A204.1 (cell line): ENCODE measurements around the gene AARS1.
"Not testable (repeated sequence)": the region's sequence is repeated elsewhere in the genome, so short reads cannot be mapped to it uniquely, and the experiment has no call there.

ENCODE experiments used
- FAIRE-seq: peaks from 2 replicates; lab custom pipeline; 2012; peaks lifted over from hg19 to GRCh38; lab: Jason Lieb, UNC

Gene AARS1

GRCh38 chr16:70270176-70270575, 19.1 kb downstream of the AARS1 start:
- no peak for FAIRE-seq

DNA sequence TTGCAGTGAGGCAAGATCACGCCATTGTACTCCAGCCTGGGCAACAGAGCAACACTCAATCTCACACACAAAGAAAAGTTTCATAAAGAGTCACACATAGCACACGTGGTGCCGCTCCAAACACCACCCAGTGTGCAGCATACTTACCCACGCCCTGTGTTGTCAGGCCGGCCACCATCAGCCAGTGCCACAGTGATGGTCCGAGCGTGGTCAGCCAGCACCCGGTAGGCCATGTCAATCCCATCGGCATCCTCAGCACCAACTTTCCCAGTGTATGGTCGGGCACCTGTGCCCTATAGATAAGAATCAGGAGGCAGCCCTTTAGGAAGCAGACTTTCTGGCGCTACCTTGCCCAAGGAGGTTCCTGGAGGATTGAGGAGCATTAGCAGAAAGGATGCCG, 19.8 kb downstream of the AARS1 start:
- no peak for FAIRE-seq

DNA sequence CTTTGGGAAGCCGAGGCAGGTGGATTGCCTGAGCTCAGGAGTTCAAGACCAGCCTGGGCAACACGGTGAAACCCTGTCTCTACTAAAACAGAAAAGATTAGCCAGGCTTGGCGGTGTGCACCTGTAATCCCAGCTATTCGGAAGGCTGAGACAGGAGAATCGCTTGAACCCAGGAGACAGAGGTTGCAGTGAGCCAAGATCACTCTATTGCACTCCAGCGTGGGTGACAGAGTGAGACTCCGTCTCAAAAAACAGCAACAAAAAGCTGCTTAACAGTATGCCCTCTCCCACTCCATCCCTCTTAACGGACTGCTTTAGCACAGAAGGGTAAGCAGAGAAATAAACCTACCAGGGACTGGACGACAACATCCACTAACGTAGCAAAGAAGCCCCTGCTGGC, 21.4 kb downstream of the AARS1 start:
- not testable (repeated sequence) for FAIRE-seq

- FAIRE-seq, result no peak
Observed at GRCh38 chr16:70267516-70267915, 21.8 kb downstream of the AARS1 start.

DNA sequence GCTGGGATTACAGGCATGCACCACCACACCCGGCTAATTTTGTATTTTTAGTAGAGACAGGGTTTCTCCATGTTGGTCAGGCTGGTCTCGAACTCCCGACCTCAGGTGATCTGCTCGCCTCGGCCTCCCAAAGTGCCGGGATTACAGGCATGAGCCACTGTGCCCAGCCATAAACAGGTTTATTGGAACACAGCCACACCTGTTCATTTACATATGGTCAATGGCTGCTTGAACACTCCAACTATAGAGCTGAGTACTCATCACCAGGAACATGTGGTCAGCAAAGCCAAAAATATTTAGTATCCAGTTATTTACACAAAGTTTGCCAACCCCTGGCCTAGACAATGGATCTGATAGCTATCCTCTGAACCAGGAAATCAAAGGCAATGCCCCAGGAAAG, 29.4 kb downstream of the AARS1 start:
- not testable (repeated sequence) for FAIRE-seq

GRCh38 chr16:70258946-70259345, 30.4 kb downstream of the AARS1 start:
- FAIRE-seq, result no peak

DNA sequence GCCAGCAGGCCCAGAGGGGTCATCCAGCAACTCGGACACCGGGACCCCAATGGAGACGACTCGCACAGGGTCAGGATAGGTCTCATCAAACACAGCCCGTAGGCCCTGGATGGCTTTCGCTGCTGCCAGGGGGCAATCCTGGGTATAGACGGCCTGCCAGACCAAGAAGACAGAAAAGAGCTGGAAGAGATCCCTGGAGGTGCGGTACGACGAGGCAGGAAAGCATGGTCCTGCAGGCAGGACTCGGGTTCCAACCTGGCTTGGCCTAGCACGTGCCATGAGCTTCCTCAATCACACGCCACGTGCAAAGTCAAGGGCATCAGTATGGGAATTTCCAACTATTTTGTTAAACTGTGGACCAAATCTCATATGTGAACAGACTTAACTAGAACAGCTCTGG, 31.2 kb downstream of the AARS1 start:
- no peak for FAIRE-seq

- no peak for FAIRE-seq
Observed at GRCh38 chr16:70257391-70257790, 31.9 kb downstream of the AARS1 start.

DNA sequence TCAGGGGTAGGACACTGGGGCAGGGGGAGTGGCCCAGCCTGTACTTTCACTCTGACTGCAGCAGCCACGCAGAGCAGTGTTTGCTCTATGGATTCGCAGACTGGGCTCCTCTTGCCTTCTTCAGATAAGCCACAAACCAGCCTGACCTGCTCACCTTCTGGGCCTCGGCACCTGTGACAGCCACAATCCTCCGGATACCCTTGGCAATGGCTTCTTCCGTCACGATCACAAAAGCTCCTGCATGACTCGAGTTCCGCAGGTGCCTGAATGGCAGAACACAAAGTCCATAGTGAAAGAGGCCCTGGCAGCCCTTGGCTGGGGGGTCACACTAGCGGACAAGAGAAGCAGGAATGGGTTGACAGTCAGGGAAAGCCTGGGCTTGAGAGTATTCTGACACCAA, 33.7 kb downstream of the AARS1 start:
- no peak for FAIRE-seq

DNA sequence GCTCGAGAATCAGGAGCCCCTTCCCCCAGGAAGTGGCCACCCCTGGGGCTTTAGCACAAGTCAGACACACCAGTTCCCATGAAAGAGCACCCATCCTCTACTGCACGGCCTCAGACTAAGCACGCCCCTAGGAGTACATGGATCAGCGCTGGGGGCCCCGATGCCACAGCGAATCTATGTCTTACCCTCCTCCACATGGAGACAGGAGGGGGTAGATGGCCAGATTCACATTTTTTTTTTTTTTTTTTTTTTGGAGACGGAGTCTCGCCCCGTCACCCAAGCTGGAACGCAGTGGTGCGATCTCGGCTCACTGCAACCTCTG, 34.4 kb downstream of the AARS1 start:
- no peak for FAIRE-seq

DNA sequence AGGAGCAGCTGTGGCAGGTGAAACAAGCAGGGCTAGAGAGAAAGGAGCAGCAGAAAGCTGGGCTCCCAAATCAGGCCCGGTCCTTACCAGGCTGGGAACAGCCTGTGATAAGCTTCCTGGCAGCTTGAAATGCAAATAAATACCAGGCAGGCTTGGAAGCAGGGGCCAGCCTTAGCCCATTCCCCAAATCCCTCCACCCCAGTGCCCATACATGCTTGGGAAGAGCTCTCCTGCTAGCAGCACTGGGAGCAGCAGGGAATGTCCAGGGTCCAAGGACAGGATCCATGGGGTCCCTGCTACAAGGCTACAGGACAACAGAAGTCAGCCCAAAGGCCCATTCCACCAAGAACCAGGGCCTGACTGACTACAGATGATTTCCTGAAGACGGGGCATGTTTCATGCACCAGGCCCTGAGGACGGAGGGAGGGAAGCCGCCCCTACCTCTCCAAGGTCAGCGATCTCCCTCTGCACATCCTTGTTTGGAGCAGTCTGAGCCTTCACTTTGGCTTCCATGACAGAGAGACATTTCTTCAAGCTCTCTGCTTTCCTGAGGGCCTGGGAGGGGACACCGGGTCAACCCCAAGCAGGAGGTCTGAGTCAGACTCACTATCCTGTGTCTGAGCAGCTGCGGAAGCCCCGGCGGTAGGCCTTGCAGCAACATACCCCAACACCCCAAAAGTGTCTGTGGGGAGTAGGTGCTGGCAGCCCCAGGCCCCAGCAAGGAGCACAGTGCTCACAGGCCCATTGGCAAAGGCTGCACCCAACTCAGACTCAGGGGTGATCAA, 34.9 kb downstream of the AARS1 start:
- FAIRE-seq, result no peak

- no peak for FAIRE-seq
Observed at GRCh38 chr16:70253291-70254106, 35.8 kb downstream of the AARS1 start.

DNA sequence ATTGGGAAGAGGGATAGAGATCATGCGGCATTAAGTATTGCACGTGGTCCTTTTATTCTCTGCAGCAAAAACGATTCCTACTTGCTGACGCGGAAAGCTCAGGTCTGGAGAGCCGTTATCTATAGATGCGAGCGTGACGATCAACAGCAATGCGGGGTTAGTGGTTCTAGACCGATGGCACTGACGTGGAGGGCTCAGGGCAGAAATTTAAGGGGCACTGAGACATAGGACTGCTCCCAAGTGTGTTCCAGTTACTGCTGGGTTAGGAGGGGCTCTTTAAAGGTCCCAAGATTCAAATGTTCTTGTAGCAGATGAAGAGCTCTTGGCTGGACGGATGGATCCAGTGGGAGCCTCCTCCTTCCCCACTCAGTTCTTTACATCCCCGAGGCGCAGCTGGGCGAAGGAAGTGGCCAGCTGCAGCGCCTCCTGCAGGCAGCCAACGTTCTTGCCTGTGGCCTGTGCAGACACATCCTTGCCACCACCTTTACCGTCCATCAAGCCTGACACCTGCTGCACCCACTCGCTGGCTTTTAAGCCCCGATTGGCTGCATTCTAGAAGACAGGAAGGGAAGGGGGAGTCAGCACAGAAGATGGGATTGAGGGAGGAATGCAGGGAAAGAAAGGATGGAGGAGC, 36.8 kb downstream of the AARS1 start:
- FAIRE-seq, result no peak

GRCh38 chr16:70251629-70252354, 37.5 kb downstream of the AARS1 start, which contains the start of gene EXOSC6:
Gene EXOSC6, minus strand, starts transcription at chr16:70251940. Its CDS starts 40 bp downstream, at chr16:70251900.
- no peak for FAIRE-seq

GRCh38 chr16:70250748-70251628, 38.3 kb downstream of the AARS1 start:
- FAIRE-seq, result no peak

DNA sequence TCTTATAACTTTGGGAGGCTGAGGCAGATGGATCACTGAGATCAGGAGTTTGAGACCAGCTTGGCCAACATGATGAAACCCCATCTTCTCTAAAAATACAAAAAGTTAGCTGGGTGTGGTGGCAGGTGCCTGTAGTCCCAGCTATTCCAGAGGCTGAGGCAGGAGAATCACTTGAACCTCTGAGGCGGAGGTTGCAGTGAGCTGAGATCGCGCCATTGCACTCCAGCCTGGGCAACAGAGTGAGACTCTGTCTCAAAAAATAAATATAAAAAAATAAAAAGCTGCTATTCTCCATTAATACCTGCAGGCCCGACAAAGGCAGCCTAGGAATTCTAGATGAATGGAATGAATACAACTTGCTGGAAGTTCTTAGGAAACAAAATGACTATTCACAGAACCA, 39.6 kb downstream of the AARS1 start:
- not testable (repeated sequence) for FAIRE-seq

DNA sequence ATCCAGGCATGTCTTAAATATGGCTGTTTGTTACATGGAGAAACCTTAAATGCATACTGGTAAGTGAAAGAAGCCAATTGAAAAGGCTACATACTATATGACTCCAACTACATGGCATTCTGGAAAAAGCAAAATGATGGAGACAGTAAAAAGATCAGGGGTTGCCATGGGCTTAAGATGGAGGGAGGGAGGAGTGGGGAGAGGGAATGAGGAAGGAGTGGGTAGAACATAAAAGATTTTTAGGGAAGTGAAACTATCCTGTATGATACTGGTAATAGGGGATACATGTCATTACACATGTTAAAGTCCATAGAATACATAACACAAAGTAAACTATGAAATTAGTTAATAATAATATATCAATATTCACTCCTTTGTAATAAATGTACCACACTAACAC, 50.5 kb downstream of the AARS1 start:
- not testable (repeated sequence) for FAIRE-seq

- FAIRE-seq, result not testable (repeated sequence)
Observed at GRCh38 chr16:70231831-70232230, 57.5 kb downstream of the AARS1 start.

- not testable (repeated sequence) for FAIRE-seq
Observed at GRCh38 chr16:70226024-70226423, 63.3 kb downstream of the AARS1 start.

DNA sequence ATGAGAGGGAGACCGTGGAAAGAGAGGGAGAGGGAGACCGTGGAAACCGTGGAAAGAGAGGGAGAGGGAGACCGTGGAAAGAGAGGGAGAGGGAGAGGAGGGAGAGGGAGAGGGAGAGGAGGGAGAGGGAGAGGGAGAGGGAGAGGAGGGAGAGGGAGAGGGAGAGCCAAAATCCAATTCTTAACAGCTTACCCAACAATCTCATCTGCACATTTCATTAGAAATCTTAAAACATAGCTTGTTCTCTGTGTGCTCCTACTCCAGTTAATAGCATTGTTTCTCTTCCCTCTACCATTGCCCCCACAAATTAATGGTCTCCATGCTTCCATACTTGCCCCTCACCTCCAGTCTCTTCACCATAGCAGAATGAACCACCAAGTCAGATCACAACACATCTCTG, 63.9 kb downstream of the AARS1 start:
- not testable (repeated sequence) for FAIRE-seq

DNA sequence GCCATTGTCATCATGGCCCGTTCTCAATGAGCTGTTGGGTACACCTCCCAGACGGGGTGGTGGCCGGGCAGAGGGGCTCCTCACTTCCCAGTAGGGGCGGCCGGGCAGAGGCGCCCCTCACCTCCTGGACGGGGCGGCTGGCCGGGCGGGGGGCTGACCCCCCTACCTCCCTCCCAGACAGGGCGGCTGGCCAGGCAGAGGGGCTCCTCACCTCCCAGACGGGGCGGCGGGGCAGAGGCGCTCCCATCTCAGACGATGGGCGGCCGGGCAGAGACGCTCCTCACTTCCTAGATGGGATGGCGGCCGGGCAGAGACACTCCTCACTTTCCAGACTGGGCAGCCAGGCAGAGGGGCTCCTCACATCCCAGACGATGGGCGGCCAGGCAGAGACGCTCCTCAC, 64.7 kb downstream of the AARS1 start:
- not testable (repeated sequence) for FAIRE-seq
